Naive B cell (primary cell): Measurements from ENCODE around the gene AK9. TPM values are rescaled to one million over a fixed set of nuclear protein-coding genes. Genes with fewer than 3 reads are reported as not detected.
"Not testable (repeated sequence)": the region's sequence is repeated elsewhere in the genome, so short reads cannot be mapped to it uniquely, and the experiment has no call there.

Experiments
- ATAC-seq, 2 donors: fragments of 150-1000 bp; cut with Tn5 transposase; 2 replicates each; pipeline ENCODE4 v1.10.0; 2021; ENCODE audit warnings: low read depth in 2 of 2, mild to moderate bottlenecking in 2 of 2, moderate library complexity in 2 of 2
- DNase-seq: peaks from one replicate; pipeline ENCODE4 v3.0.0; 2022
- H3K27ac Mint-ChIP-seq, 6 donors: one replicate each; pipeline ENCODE4 v1.8.0; 2020 to 2022; ENCODE audit warnings: mild to moderate bottlenecking in 6 of 6, mixed read lengths in 6 of 6, moderate library complexity in 5 of 6, inconsistent platforms in 2 of 6
- H3K27me3 Mint-ChIP-seq, 3 donors: one replicate each; pipeline ENCODE4 v1.8.0; 2021 to 2022; ENCODE audit warnings: mixed read lengths in 3 of 3, mild to moderate bottlenecking in 1 of 3
- H3K36me3 Mint-ChIP-seq, 2 donors: one replicate each; pipeline ENCODE4 v1.8.0; 2020 to 2022; ENCODE audit warnings: mixed read lengths in 2 of 2, inconsistent platforms in 1 of 2, mild to moderate bottlenecking in 1 of 2
- H3K4me1 Mint-ChIP-seq, 3 donors: one replicate each; pipeline ENCODE4 v1.8.0; 2020 to 2022; ENCODE audit warnings: mixed read lengths in 3 of 3, inconsistent platforms in 1 of 3, mild to moderate bottlenecking in 1 of 3, moderate library complexity in 1 of 3
- H3K4me3 Mint-ChIP-seq, 8 donors: one replicate each; pipeline ENCODE4 v1.8.0; 2020 to 2022; ENCODE audit warnings: mild to moderate bottlenecking in 8 of 8, mixed read lengths in 8 of 8, moderate library complexity in 8 of 8, inconsistent platforms in 2 of 8
- H3K9me3 Mint-ChIP-seq, 7 donors: one replicate each; pipeline ENCODE4 v1.8.0; 2020 to 2022; ENCODE audit warnings: mixed read lengths in 7 of 7, mild to moderate bottlenecking in 5 of 7, inconsistent platforms in 2 of 7, moderate library complexity in 1 of 7
- polyA plus RNA-seq, 6 donors: library from polyadenylated mRNA; unstranded; fragments of 300-500 nt; fragmentation: Illumina TruSeq; gene quantifications; one replicate each; pipeline ENCODE4 v1.2.3, GENCODE V29; 2021; ENCODE audit warnings: low read depth in 6 of 6

Gene AK9
- polyA plus RNA-seq, 6 donors from 2014 or later: 6.8 to 23.5 (median 15.9) TPM

DNA sequence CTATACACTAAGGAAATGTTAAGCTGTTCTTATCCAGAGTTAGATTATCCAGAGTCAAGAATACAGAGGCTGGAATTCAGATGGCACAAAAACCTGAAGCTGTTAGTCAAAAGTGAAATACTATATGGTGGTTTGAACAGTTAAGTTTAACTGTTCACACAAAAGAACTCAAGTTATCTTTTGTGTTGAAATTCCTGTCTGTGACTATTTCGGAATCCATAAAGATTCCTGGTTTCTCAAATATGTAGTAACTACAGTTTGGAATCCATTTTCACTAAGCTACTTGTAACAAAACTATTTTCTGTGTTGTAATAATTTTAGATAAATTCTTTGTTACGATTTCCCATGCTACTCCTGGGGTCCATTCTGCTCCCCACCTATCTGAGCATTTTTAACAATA, 24.6 kb upstream of the AK9 start:
- no peak for ATAC-seq
- peak overlapping the region in 1 of 6 donors; percentile 30 for H3K27ac Mint-ChIP-seq
- H3K9me3 Mint-ChIP-seq: peaks cover 0 to 4% (median 0%) of the 10 kb centered on the region in 7 donors
- peaks cover 2 to 18% of the 10 kb centered on the region in 2 donors for H3K36me3 Mint-ChIP-seq
- H3K4me1 Mint-ChIP-seq: peaks cover 30 to 42% (median 34%) of the 10 kb centered on the region in 3 donors
- no peak for DNase-seq
- H3K27me3 Mint-ChIP-seq: no peaks in the 10 kb centered on the region
- no peak overlapping the region for H3K4me3 Mint-ChIP-seq

DNA sequence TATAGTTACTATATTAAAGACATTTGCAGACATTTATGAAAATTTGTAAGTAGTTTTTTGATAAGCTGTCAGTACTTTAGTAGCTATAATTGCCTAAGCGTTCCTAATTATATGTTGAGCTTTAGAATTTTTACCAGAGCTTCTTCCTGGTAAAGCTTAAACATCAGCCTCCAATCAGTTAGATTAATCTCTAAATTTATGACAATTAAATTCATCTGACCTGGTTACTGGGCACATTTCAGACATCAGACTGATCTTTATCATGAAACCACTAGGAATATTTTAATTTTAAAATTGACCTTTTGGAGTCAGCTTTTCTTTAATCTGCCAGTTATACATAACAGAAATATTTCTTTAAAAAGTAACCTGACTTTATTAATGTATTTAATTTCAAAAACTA, 23.6 kb upstream of the AK9 start:
- no peak for ATAC-seq
- Mint-ChIP-seq H3K36me3 (peaks cover 0 to 17% of the 10 kb centered on the region in 2 donors), H3K4me3 (no peak overlapping the region), H3K27me3 (no peaks in the 10 kb centered on the region), H3K4me1 (peaks cover 39 to 49% (median 41%) of the 10 kb centered on the region in 3 donors), H3K27ac (no peak overlapping the region), H3K9me3 (peaks cover 0 to 12% (median 4%) of the 10 kb centered on the region in 7 donors)
- no peak for DNase-seq

DNA sequence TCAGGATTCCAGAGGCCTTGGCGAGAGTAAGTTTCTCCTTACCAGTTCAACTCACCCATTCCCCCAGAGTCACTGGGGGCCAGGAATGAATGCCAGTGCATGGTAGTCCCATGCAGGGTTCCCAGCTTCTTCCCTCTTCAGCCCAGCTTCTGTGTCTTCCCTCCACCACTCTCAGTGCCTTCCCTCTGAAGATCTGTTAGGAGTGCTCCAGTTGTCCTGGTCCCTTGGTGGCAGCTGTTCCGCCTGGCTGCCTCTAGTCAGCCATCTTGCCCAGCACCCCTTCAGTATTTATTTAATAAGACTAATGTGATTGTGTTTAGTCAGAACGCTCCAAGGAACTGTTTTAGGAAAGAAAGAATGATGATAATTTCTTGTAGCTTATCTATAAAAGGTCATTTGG, 23.2 kb upstream of the AK9 start:
- H3K27ac Mint-ChIP-seq: peak overlapping the region in 1 of 6 donors; percentile 32
- H3K4me3 Mint-ChIP-seq: no peak overlapping the region
- DNase-seq (no peak), ATAC-seq (no peak)
- peaks cover 0 to 12% (median 4%) of the 10 kb centered on the region in 7 donors for H3K9me3 Mint-ChIP-seq
- peaks cover 42 to 53% (median 44%) of the 10 kb centered on the region in 3 donors for H3K4me1 Mint-ChIP-seq
- H3K27me3 Mint-ChIP-seq: no peaks in the 10 kb centered on the region
- peaks cover 0 to 17% of the 10 kb centered on the region in 2 donors for H3K36me3 Mint-ChIP-seq

DNA sequence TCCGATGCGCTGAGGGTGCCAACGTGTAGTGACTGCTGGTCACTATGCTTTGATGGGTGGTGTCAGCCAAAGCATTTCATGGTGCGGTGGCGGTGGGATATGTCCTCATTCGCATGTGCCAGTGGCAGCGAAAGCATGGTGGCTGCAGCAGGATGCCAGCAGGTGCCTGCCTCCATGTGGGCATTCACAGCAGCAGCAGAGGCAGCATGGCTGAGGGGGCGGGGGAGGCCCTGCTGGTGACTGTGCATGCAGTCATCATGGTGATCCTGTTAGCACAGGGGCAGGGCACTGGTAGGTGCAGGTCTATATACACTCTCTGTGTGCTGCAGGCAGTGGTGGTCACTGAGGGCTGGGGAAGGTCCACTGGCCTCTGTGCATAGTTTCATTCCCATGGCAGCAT, 22.1 kb upstream of the AK9 start:
- ATAC-seq: no peak
- Mint-ChIP-seq H3K4me3 (no peak overlapping the region), H3K36me3 (peaks cover 0 to 17% of the 10 kb centered on the region in 2 donors), H3K27me3 (no peaks in the 10 kb centered on the region), H3K27ac (peak overlapping the region in 3 of 6 donors; percentile 66 to 88 (median 80)), H3K9me3 (peaks cover 0 to 15% (median 5%) of the 10 kb centered on the region in 7 donors), H3K4me1 (peaks cover 43 to 62% (median 48%) of the 10 kb centered on the region in 3 donors)
- DNase-seq: no peak

DNA sequence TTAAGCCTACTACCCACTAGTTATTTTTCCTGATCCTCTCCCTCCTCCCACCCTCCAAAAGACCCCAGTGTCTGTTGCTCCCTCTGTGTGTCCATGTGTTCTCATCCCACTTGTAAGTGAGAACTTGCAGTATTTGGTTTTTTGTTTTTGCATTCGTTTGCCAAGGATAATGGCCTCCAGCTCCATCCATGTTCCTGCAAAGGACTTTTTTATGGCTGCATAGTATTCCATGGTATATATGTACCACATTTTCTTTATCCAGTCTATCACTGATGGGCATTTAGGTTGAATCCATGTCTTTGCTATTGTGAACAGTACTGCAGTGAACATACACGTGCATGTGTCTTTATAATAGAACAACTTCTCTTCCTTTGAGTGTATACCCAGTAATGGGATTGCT, 17.1 kb upstream of the AK9 start:
- DNase-seq, ATAC-seq, H3K27me3 Mint-ChIP-seq, H3K36me3 Mint-ChIP-seq, H3K4me3 Mint-ChIP-seq, H3K27ac Mint-ChIP-seq: not testable (repeated sequence)
- Mint-ChIP-seq H3K9me3 (peaks cover 0 to 15% (median 5%) of the 10 kb centered on the region in 7 donors), H3K4me1 (peaks cover 60 to 74% (median 62%) of the 10 kb centered on the region in 3 donors)

DNA sequence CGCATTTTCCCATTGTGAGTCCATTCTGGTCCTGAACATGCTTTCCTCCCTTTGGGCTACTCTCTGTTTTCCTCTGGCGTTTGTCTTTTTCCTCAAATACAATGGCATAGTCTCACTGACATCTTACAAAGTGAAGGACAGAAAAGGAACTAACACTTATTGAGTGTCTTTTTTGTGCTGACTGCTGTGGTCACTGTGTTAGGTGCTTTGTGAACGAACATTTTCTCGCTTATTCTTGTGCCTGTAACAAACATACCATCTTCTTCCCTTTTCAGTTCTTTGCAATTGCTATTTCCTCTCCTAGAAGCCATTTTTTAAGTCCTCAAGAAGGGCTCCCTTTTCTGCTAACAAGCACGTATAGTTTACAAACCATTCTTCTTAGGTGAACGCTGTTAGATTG, 15.5 kb upstream of the AK9 start:
- Mint-ChIP-seq H3K9me3 (peaks cover 0 to 15% (median 5%) of the 10 kb centered on the region in 7 donors), H3K27ac (peak overlapping the region in 4 of 6 donors; percentile 16 to 80 (median 36)), H3K4me1 (peaks cover 57 to 75% (median 69%) of the 10 kb centered on the region in 3 donors), H3K27me3 (no peaks in the 10 kb centered on the region), H3K4me3 (peak overlapping the region in 1 of 8 donors; percentile 0), H3K36me3 (peaks cover 0 to 7% of the 10 kb centered on the region in 2 donors)
- DNase-seq (no peak), ATAC-seq (no peak)

DNA sequence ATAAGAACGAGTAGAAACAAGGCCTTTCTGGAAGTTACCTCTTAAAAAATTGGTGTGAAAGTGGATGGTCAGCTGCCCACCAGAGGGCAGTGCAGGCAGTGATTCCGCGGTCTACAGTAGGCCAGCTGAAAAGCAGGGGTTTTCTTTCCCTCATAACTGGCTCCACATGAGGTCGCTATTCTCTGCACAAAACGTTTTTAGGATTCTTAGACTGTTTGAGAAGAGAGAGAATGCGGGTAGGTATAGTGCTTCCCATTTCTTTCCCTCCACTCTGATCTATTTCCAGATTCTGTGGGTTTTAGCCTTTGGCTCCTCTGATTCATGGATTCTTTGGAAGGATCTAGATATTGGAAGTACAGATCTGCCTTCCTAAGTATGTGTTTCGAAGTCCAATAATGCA, 14.3 kb upstream of the AK9 start:
- H3K4me1 Mint-ChIP-seq: peaks cover 62 to 75% (median 65%) of the 10 kb centered on the region in 3 donors
- H3K36me3 Mint-ChIP-seq: no peaks in the 10 kb centered on the region
- DNase-seq: peak; percentile 75
- H3K9me3 Mint-ChIP-seq: peaks cover 0 to 14% (median 5%) of the 10 kb centered on the region in 7 donors
- ATAC-seq: peak; percentile 93 to 95
- no peak overlapping the region for H3K4me3 Mint-ChIP-seq
- H3K27me3 Mint-ChIP-seq: no peaks in the 10 kb centered on the region
- H3K27ac Mint-ChIP-seq: peak overlapping the region in 4 of 6 donors; percentile 11 to 58 (median 42)

DNA sequence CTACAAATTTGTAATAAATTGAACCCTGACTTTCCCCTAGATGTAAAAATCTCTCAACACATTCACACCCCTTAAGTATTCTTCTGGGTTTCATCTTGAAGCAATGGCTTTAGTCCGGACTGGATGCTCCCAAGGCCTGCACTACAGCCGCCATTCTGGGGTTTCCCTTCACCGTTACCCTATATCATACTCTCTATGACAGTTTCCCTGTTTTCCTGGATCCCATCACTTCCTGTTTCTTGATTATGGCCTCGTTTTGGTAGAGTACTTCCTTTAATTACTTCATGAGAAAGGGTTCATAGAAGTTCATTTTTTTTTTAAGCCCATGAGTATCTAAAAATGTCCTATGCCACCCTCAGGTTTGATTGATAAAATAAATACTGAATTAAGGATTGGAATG, 11.8 kb upstream of the AK9 start:
- Mint-ChIP-seq H3K27ac (peak overlapping the region in 5 of 6 donors; percentile 22 to 96 (median 64)), H3K27me3 (no peaks in the 10 kb centered on the region), H3K9me3 (no peaks in the 10 kb centered on the region), H3K4me1 (peaks cover 47 to 55% (median 52%) of the 10 kb centered on the region in 3 donors), H3K4me3 (no peak overlapping the region), H3K36me3 (no peaks in the 10 kb centered on the region)
- ATAC-seq (no peak), DNase-seq (no peak)

DNA sequence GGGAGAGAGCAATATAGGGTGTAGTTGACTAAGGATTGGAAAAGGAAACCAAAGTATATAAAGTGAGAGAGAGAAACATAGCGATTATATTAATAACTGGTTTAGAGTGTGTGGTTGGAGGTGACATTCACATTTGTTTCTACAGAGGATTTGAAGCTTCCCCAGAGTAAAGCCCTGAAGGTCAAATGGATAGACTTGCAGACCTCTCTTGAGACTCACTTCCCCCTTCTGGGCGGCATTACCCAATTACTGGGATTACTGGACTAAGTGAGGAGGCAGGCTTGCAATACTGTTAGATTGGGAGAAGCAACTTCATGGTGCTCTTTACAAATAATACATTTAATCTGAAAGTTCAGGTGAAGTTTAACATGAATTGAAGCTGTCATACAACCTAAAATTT, 10.8 kb upstream of the AK9 start:
- DNase-seq (no peak), ATAC-seq (no peak)
- H3K27ac Mint-ChIP-seq: peak overlapping the region in 1 of 6 donors; percentile 51
- no peaks in the 10 kb centered on the region for H3K9me3 Mint-ChIP-seq
- H3K4me3 Mint-ChIP-seq: no peak overlapping the region
- H3K4me1 Mint-ChIP-seq: peaks cover 48 to 57% (median 53%) of the 10 kb centered on the region in 3 donors
- no peaks in the 10 kb centered on the region for H3K27me3 Mint-ChIP-seq
- H3K36me3 Mint-ChIP-seq: peaks cover 0 to under 1% of the 10 kb centered on the region in 2 donors

DNA sequence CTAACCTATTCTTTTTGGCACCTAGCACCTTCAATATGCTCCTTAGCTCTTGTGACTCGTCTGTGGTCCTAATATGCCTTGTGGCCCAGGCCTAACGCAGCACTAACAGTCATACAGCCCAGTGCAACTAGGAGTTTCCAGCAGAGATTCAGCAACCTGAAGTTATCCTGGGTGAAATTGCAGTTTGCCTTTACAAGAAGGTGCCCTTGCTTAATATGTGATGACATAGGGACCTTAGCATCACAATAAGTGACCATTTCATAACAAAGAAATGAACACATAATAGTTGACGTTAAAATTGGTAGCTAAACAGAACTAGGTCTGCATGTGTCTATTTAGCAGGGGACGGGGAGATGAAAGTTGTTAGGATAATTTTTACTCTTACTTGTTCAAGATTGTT, 10.2 kb upstream of the AK9 start:
- Mint-ChIP-seq H3K4me1 (peaks cover 47 to 57% (median 48%) of the 10 kb centered on the region in 3 donors), H3K27ac (no peak overlapping the region), H3K36me3 (peaks cover 3 to 6% of the 10 kb centered on the region in 2 donors), H3K9me3 (peaks cover 0 to 2% (median 0%) of the 10 kb centered on the region in 7 donors), H3K27me3 (no peaks in the 10 kb centered on the region), H3K4me3 (no peak overlapping the region)
- no peak for ATAC-seq
- no peak for DNase-seq

DNA sequence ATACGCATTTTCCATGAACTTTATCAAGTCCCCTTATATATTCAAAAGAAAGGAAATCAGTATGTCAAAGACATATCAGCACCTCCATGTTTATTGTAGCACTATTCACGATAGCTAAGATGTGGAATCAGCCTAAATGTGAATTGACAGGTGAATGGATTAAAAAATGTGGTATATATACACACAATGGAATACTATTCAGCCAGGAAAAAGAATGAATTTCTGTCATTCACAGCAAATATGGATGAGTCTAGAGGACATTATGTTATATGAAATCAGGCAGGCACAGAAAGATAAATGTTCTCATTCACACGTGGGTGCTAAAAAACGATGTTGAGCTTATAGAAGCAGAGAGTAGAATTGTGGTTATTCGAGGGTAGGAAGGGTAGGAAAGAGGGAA, 5.4 kb upstream of the AK9 start:
- peak overlapping the region in 1 of 8 donors; percentile 54 for H3K4me3 Mint-ChIP-seq
- peak overlapping the region in 1 of 6 donors; percentile 6 for H3K27ac Mint-ChIP-seq
- peaks cover 33 to 46% (median 44%) of the 10 kb centered on the region in 3 donors for H3K4me1 Mint-ChIP-seq
- H3K9me3 Mint-ChIP-seq: peaks cover 0 to 2% (median 0%) of the 10 kb centered on the region in 7 donors
- H3K27me3 Mint-ChIP-seq: no peaks in the 10 kb centered on the region
- no peak for DNase-seq
- peaks cover 13 to 14% of the 10 kb centered on the region in 2 donors for H3K36me3 Mint-ChIP-seq
- ATAC-seq: no peak

DNA sequence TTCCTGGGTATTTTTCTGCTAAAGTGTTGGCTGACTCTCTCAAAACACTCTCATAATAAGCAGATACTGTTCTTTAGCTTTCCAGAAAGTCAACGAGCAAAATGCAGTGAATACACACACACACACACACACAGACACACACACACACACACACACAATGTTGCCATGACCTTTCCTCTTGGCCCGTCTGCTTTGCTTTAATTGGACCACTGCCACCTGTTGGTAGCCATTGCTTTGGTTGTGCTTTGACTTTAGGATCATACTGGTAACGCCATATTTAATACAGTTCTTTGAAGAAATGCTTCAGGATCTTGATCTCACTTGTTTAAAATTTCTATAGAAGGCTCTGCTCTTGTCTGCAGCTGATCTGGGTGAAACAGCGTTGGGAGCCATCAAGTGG, 4.5 kb upstream of the AK9 start:
- H3K27me3 Mint-ChIP-seq: no peaks in the 10 kb centered on the region
- H3K4me3 Mint-ChIP-seq: peak overlapping the region in 1 of 8 donors; percentile 55
- peaks cover 0 to 2% (median 0%) of the 10 kb centered on the region in 7 donors for H3K9me3 Mint-ChIP-seq
- no peak overlapping the region for H3K27ac Mint-ChIP-seq
- peaks cover 14 to 21% of the 10 kb centered on the region in 2 donors for H3K36me3 Mint-ChIP-seq
- DNase-seq (no peak), ATAC-seq (no peak)
- peaks cover 33 to 43% (median 42%) of the 10 kb centered on the region in 3 donors for H3K4me1 Mint-ChIP-seq

DNA sequence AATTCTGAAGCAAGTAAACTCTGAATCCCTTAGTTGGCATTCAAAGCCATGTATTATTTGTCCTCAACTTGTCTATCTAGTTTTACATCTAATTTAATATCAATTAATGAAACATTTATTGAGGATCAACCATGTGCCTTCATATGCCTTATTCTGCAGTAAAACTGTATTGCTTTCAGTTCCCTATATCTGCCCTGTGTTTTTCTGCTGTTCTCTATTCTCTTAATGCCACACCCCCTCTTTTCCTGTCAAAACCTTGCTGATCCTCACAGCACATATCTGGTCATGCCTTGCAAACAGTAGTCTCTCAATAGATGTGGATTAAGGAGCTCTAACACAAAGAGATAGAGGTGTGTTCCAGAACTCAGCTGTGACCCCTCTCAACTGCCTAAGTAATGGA, 2.1 kb upstream of the AK9 start:
- Mint-ChIP-seq H3K27ac (peak overlapping the region in 1 of 6 donors; percentile 24), H3K4me3 (peak overlapping the region; percentile 20 to 99 (median 97)), H3K4me1 (peaks cover 33 to 57% (median 51%) of the 10 kb centered on the region in 3 donors), H3K27me3 (no peaks in the 10 kb centered on the region), H3K36me3 (peaks cover 14 to 21% of the 10 kb centered on the region in 2 donors), H3K9me3 (peaks cover 0 to 2% (median 0%) of the 10 kb centered on the region in 7 donors)
- ATAC-seq (peak; percentile 54 to 60), DNase-seq (peak; percentile 56)

DNA sequence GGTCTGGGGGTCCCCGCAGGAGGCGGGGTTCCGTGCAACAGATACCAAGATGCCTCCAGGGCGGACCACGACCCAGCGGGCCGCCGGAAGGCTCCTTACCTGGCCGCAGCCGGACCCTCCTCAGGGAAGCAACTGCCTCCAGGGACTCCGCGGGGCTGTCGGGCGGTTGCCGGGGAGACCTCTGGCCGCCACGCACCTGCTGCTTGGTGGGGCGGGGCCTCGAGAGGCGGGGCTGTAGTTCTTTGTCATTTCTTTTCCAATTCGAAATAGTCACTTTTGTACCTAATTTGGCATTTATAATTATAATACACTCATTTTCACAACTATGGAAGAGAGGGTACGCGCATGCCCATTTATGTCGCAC, 647 bp downstream of the AK9 start:
- Mint-ChIP-seq H3K4me1 (peaks cover 21 to 51% (median 43%) of the 10 kb centered on the region in 3 donors), H3K27ac (peak overlapping the region; percentile 93 to 97 (median 96)), H3K36me3 (peaks cover 3 to 8% of the 10 kb centered on the region in 2 donors), H3K9me3 (no peaks in the 10 kb centered on the region), H3K4me3 (peak overlapping the region; percentile 90 to 99 (median 97)), H3K27me3 (no peaks in the 10 kb centered on the region)
- peak; percentile 58 for DNase-seq
- peak; percentile 39 to 50 for ATAC-seq
